COLO668 (cell line): Measurements from ENCODE around the gene NAGLU.

Experiments
- DNase-seq: peaks from one replicate; lab custom pipeline; 2025; ENCODE audit not compliant: unreplicated experiment; lab: John Stamatoyannopoulos, UW

NAGLU gene

DNA sequence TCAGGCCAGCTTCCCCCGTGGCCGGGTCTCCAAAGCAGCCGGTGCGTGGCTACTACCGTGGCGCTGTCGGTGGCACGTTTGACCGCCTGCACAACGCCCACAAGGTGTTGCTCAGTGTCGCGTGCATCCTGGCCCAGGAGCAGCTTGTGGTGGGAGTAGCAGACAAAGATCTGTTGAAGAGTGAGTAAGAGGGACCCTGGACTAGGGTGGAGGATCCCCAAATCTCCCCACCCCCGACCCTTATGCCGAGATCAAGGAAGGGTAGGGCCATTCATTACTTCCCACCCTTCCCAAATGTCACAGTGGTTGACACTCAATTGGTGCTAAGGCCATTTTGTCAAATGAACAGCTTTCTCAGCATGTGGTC is 27.1 kb downstream of the NAGLU start:
- DNase-seq: peak; percentile 12

DNA sequence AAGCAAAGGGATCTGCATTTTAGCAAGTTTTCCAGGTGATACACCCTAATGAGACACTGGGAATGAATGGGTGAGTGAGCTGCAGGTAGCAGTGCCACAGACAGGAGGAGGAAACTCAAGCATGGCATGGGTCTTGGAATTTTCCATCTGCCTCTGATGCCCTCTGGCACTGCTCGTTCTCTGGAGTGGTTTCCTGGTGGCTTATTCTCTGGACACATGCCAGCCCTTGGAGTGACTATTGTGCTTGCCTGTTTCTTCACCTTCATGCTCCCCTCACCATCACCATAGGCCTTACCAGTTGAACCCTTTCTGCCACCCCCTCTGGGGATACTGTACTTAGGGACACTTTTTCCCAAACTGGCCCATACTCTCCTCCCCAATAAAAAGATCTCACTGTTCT is 27.5 kb downstream of the NAGLU start:
- DNase-seq: peak; percentile 15

GRCh38 chr17:42563950-42564349 is 27.9 kb downstream of the NAGLU start:
- no peak for DNase-seq

- no peak for DNase-seq
These were observed 28.9 kb downstream of the NAGLU start for GRCh38 chr17:42564815-42565522.

GRCh38 chr17:42565523-42566214 is 29.6 kb downstream of the NAGLU start:
- no peak for DNase-seq

DNA sequence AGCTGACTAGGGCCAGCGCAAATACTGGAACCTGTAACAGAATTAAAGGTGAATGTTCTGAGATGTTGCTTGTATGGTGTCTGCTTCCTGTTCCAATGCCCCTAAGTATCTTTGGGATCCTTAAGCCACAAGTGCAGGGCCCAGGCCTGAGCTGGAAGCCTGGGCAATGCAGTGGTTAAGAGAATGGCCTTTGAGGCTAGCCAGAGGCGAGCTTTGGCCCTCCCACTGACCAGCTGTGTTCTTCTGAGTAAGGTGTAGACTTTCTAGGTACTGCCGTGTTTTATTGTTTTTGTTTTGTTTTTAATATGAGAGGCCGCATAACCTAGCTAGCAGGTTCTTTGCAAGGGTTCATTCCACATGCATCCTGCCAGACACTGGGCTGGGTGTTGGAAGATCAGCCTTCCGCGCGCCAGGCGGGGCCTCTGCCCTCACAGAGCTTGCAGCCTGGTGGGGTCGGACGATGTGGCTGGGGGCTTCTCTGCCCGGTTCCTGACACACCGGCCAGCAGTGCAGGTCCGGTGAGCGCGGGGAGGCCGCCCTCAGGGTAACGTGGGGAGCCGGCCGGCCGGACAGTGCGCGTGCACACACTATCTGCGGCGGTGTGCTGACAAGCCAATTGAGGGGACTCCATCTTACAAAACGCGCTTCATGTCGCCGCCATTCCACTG is 30.3 kb downstream of the NAGLU start:
- DNase-seq: no peak

DNA sequence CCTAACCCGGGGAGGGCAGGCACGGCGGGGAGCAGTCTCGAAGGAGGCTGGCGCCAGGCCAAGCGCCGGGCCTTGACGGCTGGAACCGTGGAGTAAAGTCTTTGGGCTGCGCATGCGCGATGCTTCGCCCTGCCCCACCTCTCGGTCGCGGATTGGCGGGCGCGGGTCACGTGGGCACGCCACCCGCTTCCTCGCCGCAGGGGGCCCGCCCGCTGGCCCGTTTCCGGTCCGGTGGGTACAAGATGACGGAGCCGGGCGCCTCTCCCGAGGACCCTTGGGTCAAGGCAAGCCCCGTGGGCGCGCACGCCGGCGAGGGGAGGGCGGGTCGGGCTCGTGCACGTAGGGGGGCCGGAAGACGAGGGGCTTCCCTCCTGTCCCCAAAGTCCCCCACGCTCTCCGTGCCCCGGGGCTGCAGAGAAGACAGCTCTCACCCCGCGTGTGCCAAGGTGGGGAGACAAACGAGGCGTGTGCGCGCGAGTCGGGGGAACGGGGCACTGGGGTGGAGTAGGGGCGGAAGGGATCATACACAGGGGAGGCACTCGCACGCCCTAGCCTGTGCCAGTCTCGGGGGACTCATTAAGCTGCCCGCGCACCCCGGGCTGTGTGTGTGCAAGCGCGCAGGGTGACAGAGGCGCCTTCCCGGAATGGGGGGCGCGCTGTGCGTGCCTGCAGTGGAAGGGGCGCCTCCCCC is 31.0 kb downstream of the NAGLU start, which contains the start of gene MLX:
MLX (plus strand) TSS at position 218 of the 691 bp plus-strand sequence; CDS start at position 243, 25 bp downstream.
- DNase-seq: peak; percentile 93

GRCh38 chr17:42568341-42569111 is 32.5 kb downstream of the NAGLU start:
- DNase-seq: no peak

GRCh38 chr17:42571435-42572225 is 35.6 kb downstream of the NAGLU start:
- DNase-seq: no peak

DNA sequence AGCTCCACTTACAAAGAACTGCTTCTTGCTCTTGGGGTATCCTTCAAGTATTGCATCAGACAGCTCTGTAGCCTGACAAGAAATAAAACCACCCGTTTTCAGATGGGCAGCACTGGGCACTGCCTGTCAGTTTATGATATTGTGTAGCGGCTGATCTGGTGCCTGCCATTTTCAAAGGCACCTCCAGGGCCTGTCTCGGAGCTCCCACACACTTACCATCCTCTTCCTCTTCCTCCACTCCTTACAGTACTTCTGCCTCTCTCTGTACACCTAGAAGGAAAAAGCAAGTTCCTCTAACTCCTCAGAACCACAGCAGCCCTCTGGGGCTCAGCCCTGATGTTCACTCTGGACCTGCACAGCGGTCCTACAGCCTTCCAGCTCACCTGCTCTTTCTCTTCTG is 37.1 kb downstream of the NAGLU start:
- no peak for DNase-seq

GRCh38 chr17:42574463-42574862 is 38.4 kb downstream of the NAGLU start:
- DNase-seq: no peak

DNA sequence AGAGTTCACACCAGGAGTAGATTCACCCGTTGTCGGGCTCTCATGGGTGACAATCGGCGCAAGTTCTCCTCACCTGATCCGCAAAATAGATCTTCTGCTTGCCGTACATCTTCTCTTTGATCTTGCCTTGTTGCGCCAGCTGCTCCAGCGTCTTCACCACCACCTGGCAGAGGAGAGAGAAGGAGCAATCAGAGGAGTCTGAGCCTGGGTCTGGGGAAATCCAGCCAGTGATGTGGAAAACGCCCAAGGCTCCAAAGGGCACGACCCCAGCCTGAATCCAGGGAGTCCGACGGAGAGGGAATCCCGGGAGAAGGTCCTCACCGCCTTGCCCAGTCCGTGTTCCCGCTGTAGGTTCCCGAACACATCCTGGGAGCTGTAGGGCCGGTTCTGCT is 41.1 kb downstream of the NAGLU start:
- no peak for DNase-seq

GRCh38 chr17:42577532-42578281 is 41.7 kb downstream of the NAGLU start, which contains the start of gene PSMC3IP:
TSS of gene PSMC3IP (minus strand) at chr17:42577729. CDS start at chr17:42577686, 43 bp downstream.
- peak; percentile 89 for DNase-seq

GRCh38 chr17:42578282-42578869 is 42.3 kb downstream of the NAGLU start:
- peak; percentile 59 for DNase-seq

DNA sequence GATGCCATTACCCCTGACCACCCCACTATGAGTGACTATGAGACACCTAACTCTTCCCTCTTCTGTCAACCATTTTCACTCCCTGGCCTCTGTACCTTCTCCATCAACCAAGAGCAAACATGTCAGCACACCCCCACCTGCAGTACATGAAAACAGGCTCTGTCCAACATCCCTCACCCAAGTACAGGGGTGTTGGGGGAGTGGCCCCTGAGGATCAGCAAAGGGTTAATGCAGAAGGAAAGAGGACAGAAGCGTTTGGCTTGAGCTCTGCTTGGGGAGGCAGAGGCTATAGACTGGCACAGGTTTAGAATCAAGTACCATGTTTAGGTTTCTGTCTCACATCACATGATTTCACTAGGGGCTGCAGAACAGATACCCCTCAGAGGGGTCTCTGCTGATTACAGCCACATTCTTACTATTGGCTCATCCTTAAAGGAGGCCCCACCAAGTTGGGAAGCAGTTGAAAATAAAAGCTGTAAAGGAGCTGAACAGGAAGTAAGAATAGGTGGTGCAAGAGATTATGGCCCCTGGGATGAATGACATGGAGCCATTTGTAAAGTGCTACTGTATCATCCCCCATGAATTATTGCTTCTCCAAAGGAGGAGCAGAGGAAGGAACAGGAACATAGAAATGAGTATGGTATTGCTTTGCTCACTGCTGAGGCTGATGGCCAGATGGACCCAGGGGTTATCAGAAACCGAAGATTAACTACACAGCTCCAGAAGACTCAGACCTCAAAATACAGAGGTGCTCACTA is 43.9 kb downstream of the NAGLU start:
- DNase-seq: no peak

DNA sequence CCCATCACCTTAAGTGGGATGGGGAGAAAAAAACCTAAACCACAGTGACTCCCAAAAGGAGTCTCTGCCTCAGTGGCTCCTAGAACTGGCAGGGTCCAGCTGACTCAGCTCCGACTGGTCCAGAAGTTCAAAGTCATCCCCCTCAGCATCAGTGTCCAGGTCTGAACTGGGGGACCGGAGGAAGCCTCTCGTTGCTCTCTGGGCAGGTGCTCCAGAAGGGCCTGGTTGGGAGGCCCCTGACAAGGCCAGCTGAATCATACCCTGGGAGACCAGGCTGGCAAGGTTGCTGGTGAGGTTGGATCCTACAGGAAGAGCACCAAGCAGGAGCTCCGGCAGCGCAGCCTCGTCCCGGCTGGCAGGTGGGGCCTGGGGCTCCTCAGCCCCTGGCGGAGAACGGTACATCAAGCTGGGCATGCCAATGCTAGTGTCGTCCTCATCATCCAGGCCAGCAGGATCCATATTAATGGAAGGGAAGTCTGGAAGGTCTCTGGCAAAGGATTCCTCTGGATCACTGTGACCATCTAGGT is 45.8 kb downstream of the NAGLU start:
- DNase-seq: no peak

DNA sequence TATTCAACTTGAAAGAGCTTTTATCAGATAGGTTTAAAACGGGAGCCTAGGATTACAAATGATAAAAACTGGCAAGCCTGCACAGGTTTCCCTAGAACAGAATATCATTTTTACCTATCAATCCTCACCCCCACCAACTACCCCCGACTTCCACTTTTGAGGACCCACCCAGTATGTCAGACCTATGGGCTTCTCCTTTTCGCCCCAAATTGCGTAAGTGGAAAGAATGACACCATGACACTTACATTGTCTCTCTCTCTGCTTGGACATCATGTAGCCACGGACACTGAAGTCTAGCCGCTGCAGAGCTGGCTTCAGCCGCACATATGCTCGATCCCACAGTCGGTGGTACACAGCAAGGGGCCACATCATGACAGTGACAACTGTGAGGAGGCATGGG is 48.8 kb downstream of the NAGLU start:
- no peak for DNase-seq

DNA sequence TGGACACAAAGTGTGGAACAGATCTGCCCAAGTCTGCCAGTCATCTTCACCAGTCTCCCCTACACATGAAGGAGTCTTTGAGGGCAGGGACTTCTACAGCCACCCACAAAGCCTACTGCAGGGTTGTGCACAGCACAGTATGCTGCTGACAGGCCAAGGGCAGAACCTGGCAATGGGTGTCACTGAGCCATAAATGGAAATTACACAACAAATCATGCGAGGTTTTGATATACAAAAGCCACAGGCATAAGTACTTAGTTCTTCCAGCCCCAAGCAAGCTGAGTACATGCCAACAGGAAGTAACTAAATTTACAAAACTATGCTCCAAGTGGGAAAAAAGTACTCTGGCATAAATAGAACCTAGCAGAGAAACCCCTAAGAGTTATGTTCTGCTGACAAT is 49.3 kb downstream of the NAGLU start:
- DNase-seq: no peak
